ENCODE measurements around the gene GRIP1. TPM values are rescaled to one million over a fixed set of nuclear protein-coding genes. Genes with fewer than 3 reads are reported as not detected.

GRIP1 gene
- total and polyA plus RNA-seq, 2 of the 4 experiments (the other 2 are of a cell fraction): under 0.01 to 0.07 TPM

- no peak overlapping the region for H2BK15ac ChIP-seq (ENCODE audit: low read depth, low read length)
- H3K4ac ChIP-seq (ENCODE audit: low read depth, low read length): no peak overlapping the region
- no peaks in the 10 kb centered on the region for H3K4me1 ChIP-seq (ENCODE audit: control insufficient read depth, insufficient read depth, low read length)
- no peak overlapping the region for H3K9ac ChIP-seq (ENCODE audit: low read depth, low read length)
- no CpG with 5 or more reads among the region's 1 CpG for WGBS, 2 experiments (ENCODE audit: extremely low coverage in 2 of 2, insufficient read length in 1 of 2)
- H2BK5ac ChIP-seq (ENCODE audit: low read depth, low read length, poor library complexity, severe bottlenecking): no peak overlapping the region
- no peak overlapping the region for H2BK120ac ChIP-seq (ENCODE audit: low read depth, low read length)
- no peak overlapping the region for H2AK9ac ChIP-seq (replicated peaks; ENCODE audit: low read depth, low read length, poor library complexity)
- no peak overlapping the region for H3K23ac ChIP-seq (ENCODE audit: low read depth, low read length)
- H3K79me1 ChIP-seq (ENCODE audit: low read depth in 1 of 2, low read length in 2 of 2): no peaks in the 10 kb centered on the region
- no peaks in the 10 kb centered on the region for H3K36me3 ChIP-seq (ENCODE audit: control insufficient read depth, insufficient read depth, low read length)
- no peak overlapping the region for H2AK5ac ChIP-seq (ENCODE audit: low read depth, low read length)
- no peak overlapping the region for H2AFZ ChIP-seq (replicated peaks; ENCODE audit: low read length, poor library complexity)
- H4K91ac ChIP-seq (ENCODE audit: insufficient read depth, low read depth, low read length): no peak overlapping the region
- BruUV-seq (replicated peaks): no TSS peak
- H3K4me2 ChIP-seq (ENCODE audit: low read depth, low read length): no peak overlapping the region
- no peak overlapping the region for H3K4me3 ChIP-seq (ENCODE audit: insufficient read depth, low read depth, low read length)
- no peaks in the 10 kb centered on the region for H3K9me3 ChIP-seq (ENCODE audit: control insufficient read depth, insufficient read depth, low read length)
- H4K20me1 ChIP-seq (ENCODE audit: insufficient read depth, low read length): no peaks in the 10 kb centered on the region
- H3K9me1 ChIP-seq (ENCODE audit: insufficient read depth, low read length): no peaks in the 10 kb centered on the region
- H3K56ac ChIP-seq (ENCODE audit: extremely low read depth, insufficient read depth, low read length): no peak overlapping the region
- H3K27ac ChIP-seq (ENCODE audit: insufficient read depth, low read length): no peak overlapping the region
- no peak overlapping the region for H2BK20ac ChIP-seq (ENCODE audit: low read depth, low read length)
- in situ Hi-C loops (cut with MboI; ENCODE audit: low sequenced_read_pairs): no loop called here
- CTCF ChIA-PET: interaction anchor here (0.7 to 0.9 kb wide), 2 partner anchors 13 to 15 kb away, joined by 3 read pairs; no protein-coding TSS in a partner anchor
- DNase-seq (no peak), ATAC-seq (ENCODE audit: low read depth) (no peak)
- H4K8ac ChIP-seq (ENCODE audit: low read depth in 2 of 2, low read length in 2 of 2): no peak overlapping the region
- no peak overlapping the region for H4K5ac ChIP-seq (ENCODE audit: low read depth, low read length)
- no peak overlapping the region for H3K18ac ChIP-seq (ENCODE audit: low read depth, low read length)
- no peaks in the 10 kb centered on the region for H3K27me3 ChIP-seq (ENCODE audit: control insufficient read depth, insufficient read depth, low read length)
- POLR2A ChIA-PET (ENCODE audit: unreplicated experiment): no interaction called here
- dilution Hi-C loops (cut with HindIII; ENCODE audit: low sequenced_read_pairs, unreplicated experiment): no loop called here
- intact Hi-C loops (cut with micrococcal nuclease): no loop called here
- H3K14ac ChIP-seq (replicated peaks; ENCODE audit: low read depth, low read length): no peak overlapping the region
- TF ChIP-seq MAZ (IDR thresholded peaks at IDR 0.05; ENCODE audit: borderline replicate concordance, low read depth, low read length): no peak
Measured at GRCh38 chr12:66709457-66709773, 30.5 kb upstream of the GRIP1 start.
